Mucosa of rectum (tissue), 2 donors: ENCODE data around the gene SLC4A2.
"Not testable (repeated sequence)": the region's sequence is repeated elsewhere in the genome, so short reads cannot be mapped to it uniquely, and the experiment has no call there.

Source experiments
- H3K27ac ChIP-seq, 2 donors: one replicate each; pipeline ENCODE4 v1.7.0; 2013; ENCODE audit warnings: inconsistent platforms in 2 of 2, low read depth in 2 of 2, low read length in 2 of 2
- H3K27me3 ChIP-seq, 2 donors: one replicate each; pipeline ENCODE4 v1.7.0; 2013; ENCODE audit warnings: low read length in 2 of 2; ENCODE audit not compliant: control insufficient read depth in 2 of 2, insufficient read depth in 2 of 2
- H3K36me3 ChIP-seq, 2 donors: one replicate each; pipeline ENCODE4 v1.7.0; 2013; ENCODE audit warnings: low read length in 2 of 2; ENCODE audit not compliant: control insufficient read depth in 2 of 2, insufficient read depth in 2 of 2
- H3K4me1 ChIP-seq, 2 donors: one replicate each; pipeline ENCODE4 v1.7.0; 2013; ENCODE audit warnings: low read length in 2 of 2, mild to moderate bottlenecking in 1 of 2; ENCODE audit not compliant: control insufficient read depth in 2 of 2, insufficient read depth in 2 of 2
- H3K4me3 ChIP-seq, 2 donors: one replicate each; pipeline ENCODE4 v1.7.0; 2013; ENCODE audit warnings: low read length in 2 of 2
- H3K9ac ChIP-seq, 2 donors: one replicate each; pipeline ENCODE4 v1.7.0; 2013; ENCODE audit warnings: low read length in 2 of 2, low read depth in 1 of 2, mild to moderate bottlenecking in 1 of 2
- H3K9me3 ChIP-seq, 2 donors: one replicate each; pipeline ENCODE4 v1.7.0; 2013; ENCODE audit warnings: low read length in 2 of 2; ENCODE audit not compliant: control insufficient read depth in 2 of 2
- donor health status: healthy.
- donor health status: Normal muscosa, but diverticular disease.

SLC4A2 gene, protein sequence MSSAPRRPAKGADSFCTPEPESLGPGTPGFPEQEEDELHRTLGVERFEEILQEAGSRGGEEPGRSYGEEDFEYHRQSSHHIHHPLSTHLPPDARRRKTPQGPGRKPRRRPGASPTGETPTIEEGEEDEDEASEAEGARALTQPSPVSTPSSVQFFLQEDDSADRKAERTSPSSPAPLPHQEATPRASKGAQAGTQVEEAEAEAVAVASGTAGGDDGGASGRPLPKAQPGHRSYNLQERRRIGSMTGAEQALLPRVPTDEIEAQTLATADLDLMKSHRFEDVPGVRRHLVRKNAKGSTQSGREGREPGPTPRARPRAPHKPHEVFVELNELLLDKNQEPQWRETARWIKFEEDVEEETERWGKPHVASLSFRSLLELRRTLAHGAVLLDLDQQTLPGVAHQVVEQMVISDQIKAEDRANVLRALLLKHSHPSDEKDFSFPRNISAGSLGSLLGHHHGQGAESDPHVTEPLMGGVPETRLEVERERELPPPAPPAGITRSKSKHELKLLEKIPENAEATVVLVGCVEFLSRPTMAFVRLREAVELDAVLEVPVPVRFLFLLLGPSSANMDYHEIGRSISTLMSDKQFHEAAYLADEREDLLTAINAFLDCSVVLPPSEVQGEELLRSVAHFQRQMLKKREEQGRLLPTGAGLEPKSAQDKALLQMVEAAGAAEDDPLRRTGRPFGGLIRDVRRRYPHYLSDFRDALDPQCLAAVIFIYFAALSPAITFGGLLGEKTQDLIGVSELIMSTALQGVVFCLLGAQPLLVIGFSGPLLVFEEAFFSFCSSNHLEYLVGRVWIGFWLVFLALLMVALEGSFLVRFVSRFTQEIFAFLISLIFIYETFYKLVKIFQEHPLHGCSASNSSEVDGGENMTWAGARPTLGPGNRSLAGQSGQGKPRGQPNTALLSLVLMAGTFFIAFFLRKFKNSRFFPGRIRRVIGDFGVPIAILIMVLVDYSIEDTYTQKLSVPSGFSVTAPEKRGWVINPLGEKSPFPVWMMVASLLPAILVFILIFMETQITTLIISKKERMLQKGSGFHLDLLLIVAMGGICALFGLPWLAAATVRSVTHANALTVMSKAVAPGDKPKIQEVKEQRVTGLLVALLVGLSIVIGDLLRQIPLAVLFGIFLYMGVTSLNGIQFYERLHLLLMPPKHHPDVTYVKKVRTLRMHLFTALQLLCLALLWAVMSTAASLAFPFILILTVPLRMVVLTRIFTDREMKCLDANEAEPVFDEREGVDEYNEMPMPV

DNA sequence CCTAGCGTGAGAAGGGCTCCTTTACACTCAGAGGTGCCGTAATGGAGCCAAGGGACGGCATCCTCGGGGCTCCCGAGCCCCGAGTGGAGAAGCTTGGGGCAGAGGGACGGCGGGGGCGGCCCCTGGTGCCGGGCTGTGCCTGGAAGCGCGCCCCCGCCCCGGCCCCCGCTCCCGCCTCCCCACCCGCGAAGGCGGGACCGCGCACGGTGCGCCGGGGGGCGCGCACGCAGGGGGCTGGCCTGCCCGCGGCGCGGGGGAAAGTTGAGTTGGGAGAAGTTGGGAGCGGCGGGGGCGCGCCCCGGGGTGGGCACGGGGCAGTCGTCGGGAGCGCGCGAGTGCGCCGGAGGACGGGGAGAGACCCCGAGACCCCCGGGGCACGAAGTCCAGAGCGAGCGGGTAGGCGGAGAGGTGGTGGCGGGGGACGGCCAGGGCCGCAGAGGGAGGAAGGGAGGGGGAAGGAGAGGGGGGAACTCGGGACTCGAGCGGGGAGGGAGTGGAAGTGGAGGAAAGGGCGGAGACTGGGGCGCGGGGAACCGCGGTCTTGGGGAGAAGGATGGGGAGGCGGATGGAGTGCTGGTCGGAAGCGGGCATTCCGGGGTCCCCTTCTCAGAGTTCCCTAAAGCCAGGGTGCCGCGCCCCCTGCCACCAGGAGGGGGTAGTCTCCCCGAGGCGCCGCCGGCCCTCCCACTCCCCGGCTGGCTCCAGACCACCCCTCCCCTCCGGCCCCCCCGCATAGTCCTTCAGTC is at the start of gene SLC4A2:
SLC4A2 (plus strand) TSS at position 223 of the 746 bp plus-strand sequence. CDS start 2,399 bp downstream, outside the sequence.
- Histone ChIP-seq H3K4me3 (peak within 1 kb of the TSS; percentile 86 to 98), H3K36me3 (peaks cover 0 to 6% of the 10 kb centered on the region in 2 donors), H3K9me3 (no peaks in the 10 kb centered on the region), H3K9ac (peak within 1 kb of the TSS; percentile 88 to 90), H3K4me1 (peaks cover 47 to 49% of the 10 kb centered on the region in 2 donors), H3K27me3 (no peaks in the 10 kb centered on the region), H3K27ac (peak within 1 kb of the TSS; percentile 97 to 98)

- Histone ChIP-seq H3K9me3 (no peaks in the 10 kb centered on the region), H3K36me3 (no peaks in the 10 kb centered on the region), H3K4me3 (no peak overlapping the region), H3K27ac (no peak overlapping the region), H3K9ac (no peak overlapping the region), H3K27me3 (no peaks in the 10 kb centered on the region), H3K4me1 (peaks cover 12 to 29% of the 10 kb centered on the region in 2 donors)
Measured at GRCh38 chr7:151010037-151010306, 49.4 kb upstream of the SLC4A2 start.

- no peak overlapping the region for H3K4me3 ChIP-seq
- no peak overlapping the region for H3K9ac ChIP-seq
- H3K27me3 ChIP-seq = no peaks in the 10 kb centered on the region
- peaks cover 12 to 29% of the 10 kb centered on the region in 2 donors for H3K4me1 ChIP-seq
- no peaks in the 10 kb centered on the region for H3K36me3 ChIP-seq
- no peak overlapping the region for H3K27ac ChIP-seq
- no peaks in the 10 kb centered on the region for H3K9me3 ChIP-seq
Measured at GRCh38 chr7:151010307-151011096, 48.9 kb upstream of the SLC4A2 start.

DNA sequence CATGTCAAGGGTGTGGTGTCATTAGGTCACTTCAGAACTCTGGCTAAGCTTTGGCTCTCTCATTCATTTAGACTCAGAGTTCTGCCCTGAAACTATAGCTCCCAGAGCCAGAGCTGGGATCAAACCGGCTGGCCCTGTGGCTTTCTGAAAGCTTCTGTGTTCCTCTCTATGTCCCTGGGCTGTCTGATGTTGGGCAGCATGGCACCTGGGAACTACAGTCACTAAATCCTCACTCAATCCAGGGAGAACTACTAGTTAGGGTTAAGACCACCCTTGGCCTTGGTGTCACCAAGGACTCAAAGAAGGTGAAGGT is 48.3 kb upstream of the SLC4A2 start:
- Histone ChIP-seq H3K4me3 (no peak overlapping the region), H3K27me3 (no peaks in the 10 kb centered on the region), H3K36me3 (no peaks in the 10 kb centered on the region), H3K9ac (no peak overlapping the region), H3K4me1 (peaks cover 12 to 29% of the 10 kb centered on the region in 2 donors), H3K9me3 (no peaks in the 10 kb centered on the region), H3K27ac (no peak overlapping the region)

DNA sequence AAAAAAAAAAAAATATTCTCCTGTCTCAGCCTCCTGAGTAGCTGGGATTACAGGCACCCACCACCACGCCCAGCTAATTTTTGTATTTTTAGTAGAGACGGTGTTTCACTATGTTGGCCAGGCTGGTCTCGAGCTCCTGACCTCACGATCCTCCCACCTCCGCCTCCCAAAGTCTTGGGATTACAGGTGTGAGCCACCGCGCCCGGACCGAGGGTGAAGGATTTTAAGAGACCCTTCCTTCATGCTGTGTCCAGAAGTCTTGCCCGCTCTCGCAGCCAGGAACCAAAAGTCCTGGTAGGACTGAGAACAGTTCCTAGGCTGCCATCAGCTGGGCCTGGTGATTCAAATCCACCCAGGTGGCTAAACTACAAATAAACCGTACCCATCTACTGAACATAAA is 47.8 kb upstream of the SLC4A2 start:
- H3K27ac ChIP-seq, H3K27me3 ChIP-seq, H3K36me3 ChIP-seq, H3K9ac ChIP-seq, H3K9me3 ChIP-seq, H3K4me3 ChIP-seq: not testable (repeated sequence)
- peaks cover 12 to 29% of the 10 kb centered on the region in 2 donors for H3K4me1 ChIP-seq

- Histone ChIP-seq H3K27ac (peak overlapping the region; percentile 46 to 56), H3K27me3 (no peaks in the 10 kb centered on the region), H3K4me3 (no peak overlapping the region), H3K9me3 (no peaks in the 10 kb centered on the region), H3K9ac (no peak overlapping the region), H3K36me3 (no peaks in the 10 kb centered on the region), H3K4me1 (peaks cover 12 to 29% of the 10 kb centered on the region in 2 donors)
Measured at GRCh38 chr7:151012031-151012692, 47.2 kb upstream of the SLC4A2 start.

DNA sequence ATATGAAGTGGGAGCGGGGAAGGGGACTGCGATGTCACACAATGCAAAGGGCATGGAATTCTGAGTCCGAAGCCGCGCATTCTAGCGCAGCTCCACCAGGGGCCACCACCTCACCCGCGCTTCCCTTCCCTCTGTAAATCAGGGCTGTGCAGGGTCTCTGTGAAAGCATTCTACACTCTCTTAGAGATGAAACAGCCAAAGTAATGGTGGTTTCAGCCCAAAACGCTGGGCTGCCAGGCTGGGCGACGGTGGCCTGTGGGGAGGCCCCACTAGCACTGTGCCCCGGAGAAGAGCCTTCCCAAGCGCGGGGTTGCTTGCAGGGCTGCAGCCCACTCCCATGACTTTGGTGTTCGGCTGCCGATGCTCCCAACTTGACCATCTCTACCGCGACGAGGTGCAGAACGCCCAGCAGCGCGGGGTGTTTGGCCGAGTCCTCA is 46.5 kb upstream of the SLC4A2 start:
- H3K9ac ChIP-seq = no peak overlapping the region
- peak overlapping the region in 1 of 2 donors; percentile 7 for H3K4me3 ChIP-seq
- H3K27ac ChIP-seq = peak overlapping the region; percentile 46 to 56
- H3K27me3 ChIP-seq = no peaks in the 10 kb centered on the region
- H3K36me3 ChIP-seq = no peaks in the 10 kb centered on the region
- H3K9me3 ChIP-seq = no peaks in the 10 kb centered on the region
- H3K4me1 ChIP-seq = peaks cover 12 to 33% of the 10 kb centered on the region in 2 donors

DNA sequence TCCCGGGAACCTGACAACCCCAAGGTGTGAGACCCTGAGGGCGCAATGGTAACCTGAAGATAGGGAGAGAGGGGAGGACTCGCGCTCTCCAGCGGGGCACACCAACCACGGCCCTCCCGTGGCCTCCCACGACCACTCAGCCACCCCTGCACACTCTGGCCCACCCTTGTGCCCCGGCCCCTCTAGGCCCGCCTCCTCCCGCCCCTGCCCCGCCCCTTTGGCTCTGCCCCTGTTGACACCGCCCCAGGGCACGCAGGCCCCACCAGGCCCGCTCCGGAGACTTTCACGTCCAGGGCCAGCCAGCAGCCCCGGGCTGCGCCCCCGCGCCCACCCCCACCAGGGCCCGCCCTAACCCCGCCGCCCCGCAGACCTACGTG is 46.0 kb upstream of the SLC4A2 start:
- Histone ChIP-seq H3K27ac (no peak overlapping the region), H3K36me3 (no peaks in the 10 kb centered on the region), H3K4me1 (peaks cover 14 to 35% of the 10 kb centered on the region in 2 donors), H3K4me3 (no peak overlapping the region), H3K9ac (no peak overlapping the region), H3K9me3 (no peaks in the 10 kb centered on the region), H3K27me3 (peaks cover 0 to 2% of the 10 kb centered on the region in 2 donors)
